PFSK-1 (cell line): ENCODE measurements around the gene NUDT3.

ENCODE experiments used
- SIN3A ChIP-seq: IDR thresholded peaks from 2 replicates; pipeline ENCODE4 v1.6.1; 2012; ENCODE audit warnings: mild to moderate bottlenecking, low read length, moderate library complexity, borderline replicate concordance; ENCODE audit not compliant: insufficient read depth
- TF ChIP-seq, protein P1 (sequence below), 2 experiments: IDR thresholded peaks; 2 replicates each; pipeline versions ENCODE4 v1.6.1 to v1.8.0; 2011 to 2012; ENCODE audit warnings: low read depth in 2 of 2, low read length in 2 of 2, control low read depth in 1 of 2, inconsistent platforms in 1 of 2, mild to moderate bottlenecking in 1 of 2, moderate library complexity in 1 of 2; ENCODE audit not compliant: insufficient read depth in 1 of 2

DNA sequence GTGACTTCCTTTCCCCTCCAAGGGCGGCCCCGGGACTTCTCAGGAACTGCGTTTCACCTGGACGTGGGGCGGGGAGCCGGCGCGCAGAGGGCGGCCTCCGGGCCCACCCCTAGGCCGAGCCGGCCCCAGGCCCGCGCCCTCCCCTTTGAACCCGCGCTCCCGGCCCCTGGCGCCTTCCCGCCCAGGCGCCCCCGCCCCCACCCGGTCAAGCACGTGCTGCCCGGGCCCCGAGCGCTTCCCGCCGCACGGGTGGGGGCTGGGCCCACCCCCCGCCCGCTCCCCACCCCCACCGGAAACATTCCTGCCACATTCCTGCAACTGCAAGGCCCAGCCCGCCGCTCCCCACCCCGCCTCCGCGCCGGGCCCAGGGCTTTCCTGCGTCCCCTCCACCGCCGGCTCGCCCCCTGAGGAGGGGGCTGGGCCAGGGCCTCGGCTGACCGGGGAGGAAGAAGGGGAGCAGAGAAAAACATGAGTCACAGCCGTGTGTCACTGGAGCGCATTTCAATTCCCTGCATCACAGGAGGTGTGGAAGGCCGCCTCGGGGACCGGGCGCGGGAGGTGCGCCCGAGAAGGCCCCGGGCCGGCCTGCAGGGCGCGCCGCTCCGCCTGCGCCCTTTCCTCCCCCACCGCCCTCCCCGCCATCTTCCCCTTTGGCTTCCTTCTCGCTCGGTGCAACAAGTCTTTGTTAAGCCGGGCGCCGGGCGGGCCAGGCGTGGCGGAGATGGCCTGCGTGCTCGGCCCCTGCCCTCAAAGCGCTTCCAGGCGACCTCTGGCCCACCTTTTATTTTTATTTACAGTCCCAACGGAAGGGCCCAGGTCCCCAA is 156.9 kb downstream of the NUDT3 start:
- TF ChIP-seq, protein P1, sequence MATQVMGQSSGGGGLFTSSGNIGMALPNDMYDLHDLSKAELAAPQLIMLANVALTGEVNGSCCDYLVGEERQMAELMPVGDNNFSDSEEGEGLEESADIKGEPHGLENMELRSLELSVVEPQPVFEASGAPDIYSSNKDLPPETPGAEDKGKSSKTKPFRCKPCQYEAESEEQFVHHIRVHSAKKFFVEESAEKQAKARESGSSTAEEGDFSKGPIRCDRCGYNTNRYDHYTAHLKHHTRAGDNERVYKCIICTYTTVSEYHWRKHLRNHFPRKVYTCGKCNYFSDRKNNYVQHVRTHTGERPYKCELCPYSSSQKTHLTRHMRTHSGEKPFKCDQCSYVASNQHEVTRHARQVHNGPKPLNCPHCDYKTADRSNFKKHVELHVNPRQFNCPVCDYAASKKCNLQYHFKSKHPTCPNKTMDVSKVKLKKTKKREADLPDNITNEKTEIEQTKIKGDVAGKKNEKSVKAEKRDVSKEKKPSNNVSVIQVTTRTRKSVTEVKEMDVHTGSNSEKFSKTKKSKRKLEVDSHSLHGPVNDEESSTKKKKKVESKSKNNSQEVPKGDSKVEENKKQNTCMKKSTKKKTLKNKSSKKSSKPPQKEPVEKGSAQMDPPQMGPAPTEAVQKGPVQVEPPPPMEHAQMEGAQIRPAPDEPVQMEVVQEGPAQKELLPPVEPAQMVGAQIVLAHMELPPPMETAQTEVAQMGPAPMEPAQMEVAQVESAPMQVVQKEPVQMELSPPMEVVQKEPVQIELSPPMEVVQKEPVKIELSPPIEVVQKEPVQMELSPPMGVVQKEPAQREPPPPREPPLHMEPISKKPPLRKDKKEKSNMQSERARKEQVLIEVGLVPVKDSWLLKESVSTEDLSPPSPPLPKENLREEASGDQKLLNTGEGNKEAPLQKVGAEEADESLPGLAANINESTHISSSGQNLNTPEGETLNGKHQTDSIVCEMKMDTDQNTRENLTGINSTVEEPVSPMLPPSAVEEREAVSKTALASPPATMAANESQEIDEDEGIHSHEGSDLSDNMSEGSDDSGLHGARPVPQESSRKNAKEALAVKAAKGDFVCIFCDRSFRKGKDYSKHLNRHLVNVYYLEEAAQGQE (IDR thresholded peaks at IDR 0.05; ENCODE audit: insufficient read depth in 1 of 2, low read depth in 2 of 2, low read length in 2 of 2) = no peak
- TF ChIP-seq SIN3A = no peak
